GM12873 (cell line): ENCODE results near the gene MIEN1.

Experiments used
- TF ChIP-seq, protein P1 (sequence below): IDR thresholded peaks from 2 replicates; pipeline ENCODE4 v1.5.1; 2012; ENCODE audit warnings: low read depth, mild to moderate bottlenecking, moderate library complexity, low read length, control low read depth; ENCODE audit not compliant: insufficient read depth; ENCODE audit errors: missing control alignments

The MIEN1 gene

DNA sequence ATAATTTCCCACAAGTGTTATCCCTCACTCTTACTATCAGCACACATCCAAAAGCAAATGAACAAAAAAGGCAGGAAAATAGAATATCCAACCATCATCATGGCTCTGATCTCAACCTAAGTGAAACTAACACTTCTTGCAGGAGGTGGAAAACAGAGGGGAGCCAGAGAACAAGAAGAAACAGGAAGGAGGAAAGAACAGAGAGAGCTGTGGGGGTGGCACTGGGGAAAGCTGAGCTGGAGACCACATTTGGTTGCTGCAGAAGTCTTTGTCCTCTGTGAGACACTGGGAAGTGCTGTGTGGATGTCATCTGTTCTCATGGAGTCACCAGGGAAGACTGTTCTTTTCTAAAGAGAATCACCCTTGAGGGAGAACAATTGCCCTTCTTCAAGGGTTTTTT lies 42.1 kb upstream of the MIEN1 start:
- TF ChIP-seq, protein P1, sequence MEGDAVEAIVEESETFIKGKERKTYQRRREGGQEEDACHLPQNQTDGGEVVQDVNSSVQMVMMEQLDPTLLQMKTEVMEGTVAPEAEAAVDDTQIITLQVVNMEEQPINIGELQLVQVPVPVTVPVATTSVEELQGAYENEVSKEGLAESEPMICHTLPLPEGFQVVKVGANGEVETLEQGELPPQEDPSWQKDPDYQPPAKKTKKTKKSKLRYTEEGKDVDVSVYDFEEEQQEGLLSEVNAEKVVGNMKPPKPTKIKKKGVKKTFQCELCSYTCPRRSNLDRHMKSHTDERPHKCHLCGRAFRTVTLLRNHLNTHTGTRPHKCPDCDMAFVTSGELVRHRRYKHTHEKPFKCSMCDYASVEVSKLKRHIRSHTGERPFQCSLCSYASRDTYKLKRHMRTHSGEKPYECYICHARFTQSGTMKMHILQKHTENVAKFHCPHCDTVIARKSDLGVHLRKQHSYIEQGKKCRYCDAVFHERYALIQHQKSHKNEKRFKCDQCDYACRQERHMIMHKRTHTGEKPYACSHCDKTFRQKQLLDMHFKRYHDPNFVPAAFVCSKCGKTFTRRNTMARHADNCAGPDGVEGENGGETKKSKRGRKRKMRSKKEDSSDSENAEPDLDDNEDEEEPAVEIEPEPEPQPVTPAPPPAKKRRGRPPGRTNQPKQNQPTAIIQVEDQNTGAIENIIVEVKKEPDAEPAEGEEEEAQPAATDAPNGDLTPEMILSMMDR = no peak

DNA sequence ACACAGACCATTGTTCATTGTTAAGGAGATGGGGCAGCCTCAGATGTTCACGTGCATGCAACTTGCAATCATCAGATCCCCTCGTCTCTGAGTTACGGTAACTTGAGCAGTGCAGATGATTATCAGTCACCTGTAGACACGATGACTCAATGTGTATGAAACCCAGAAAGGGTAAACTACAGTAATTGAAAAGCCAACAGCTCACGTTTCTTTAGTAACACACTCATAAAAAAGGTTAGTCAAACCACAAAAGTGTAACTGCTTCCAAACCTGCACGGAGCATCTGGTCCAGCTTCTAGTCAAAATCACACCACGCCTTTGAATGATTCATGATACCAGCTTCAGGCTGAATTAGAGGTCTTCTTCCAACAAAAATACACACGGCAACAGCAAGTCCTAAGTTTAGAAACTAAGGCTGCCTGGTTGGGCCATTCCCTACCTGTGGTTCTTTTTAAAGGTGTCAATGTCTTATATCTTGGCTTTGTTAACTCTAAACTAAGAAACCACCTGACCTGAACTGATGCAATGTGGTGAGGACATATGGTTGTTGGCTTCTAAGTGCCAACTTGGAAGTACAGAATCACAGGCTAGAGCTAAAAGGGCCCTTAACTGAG lies 39.7 kb upstream of the MIEN1 start:
- TF ChIP-seq, protein P1 = no peak

DNA sequence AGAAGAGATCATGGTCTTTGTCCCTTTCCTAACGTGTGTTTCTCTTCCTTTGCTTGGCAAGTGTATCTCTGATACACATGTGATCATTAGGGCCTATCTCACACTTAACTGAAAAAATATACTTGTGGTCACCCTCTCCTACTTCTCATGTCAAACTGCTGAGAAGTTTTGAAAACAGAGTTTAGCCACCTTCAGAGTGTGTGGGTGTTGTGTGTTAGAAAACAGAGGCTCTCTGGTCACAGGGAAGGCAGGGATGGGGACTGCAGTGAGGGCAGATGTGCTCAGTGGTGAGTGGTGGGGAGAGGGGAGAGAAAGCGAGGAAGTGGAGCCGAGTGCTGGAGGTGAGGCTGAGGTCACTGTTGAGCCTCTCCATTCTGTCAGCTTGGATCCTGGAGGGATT lies 36.8 kb upstream of the MIEN1 start:
- TF ChIP-seq, protein P1 = no peak

DNA sequence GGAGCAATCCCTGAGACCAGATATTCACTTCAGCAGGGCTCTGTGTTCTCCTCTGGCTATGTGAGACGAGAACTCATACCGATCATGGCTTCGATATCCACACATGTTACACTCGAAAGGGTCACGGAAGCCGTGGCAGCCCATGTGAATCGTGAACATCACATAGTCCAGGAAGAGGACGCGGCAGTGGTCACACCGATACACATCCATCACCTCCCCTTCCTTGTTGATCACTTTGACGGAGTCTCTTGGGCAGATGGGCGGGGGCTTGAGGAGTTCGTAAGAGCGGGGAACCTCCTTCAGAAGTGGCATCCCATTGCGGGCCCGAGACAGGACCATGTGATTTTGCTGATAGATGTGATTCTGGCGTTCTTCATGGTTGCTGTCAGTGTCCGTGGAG lies 35.4 kb upstream of the MIEN1 start:
- TF ChIP-seq, protein P1 = no peak

DNA sequence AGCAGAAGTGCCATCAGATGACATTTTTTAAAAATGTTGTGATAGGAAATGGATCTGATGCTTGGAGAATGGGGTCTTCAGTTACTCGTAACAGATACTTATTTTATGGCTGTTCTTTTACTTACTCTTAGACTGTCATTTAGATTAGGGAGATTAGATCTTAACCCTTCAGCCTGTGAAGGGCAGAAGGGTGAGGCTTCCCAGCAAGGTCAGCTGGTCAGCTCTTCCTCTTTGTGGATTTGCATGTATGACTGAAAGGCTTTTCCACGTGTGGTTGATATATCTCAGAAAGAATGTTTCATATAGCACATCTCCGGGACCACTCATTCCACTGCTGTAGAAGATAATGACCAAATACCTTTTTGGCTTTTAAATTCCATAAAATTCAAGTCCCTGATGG lies 34.8 kb upstream of the MIEN1 start:
- TF ChIP-seq, protein P1 = no peak

DNA sequence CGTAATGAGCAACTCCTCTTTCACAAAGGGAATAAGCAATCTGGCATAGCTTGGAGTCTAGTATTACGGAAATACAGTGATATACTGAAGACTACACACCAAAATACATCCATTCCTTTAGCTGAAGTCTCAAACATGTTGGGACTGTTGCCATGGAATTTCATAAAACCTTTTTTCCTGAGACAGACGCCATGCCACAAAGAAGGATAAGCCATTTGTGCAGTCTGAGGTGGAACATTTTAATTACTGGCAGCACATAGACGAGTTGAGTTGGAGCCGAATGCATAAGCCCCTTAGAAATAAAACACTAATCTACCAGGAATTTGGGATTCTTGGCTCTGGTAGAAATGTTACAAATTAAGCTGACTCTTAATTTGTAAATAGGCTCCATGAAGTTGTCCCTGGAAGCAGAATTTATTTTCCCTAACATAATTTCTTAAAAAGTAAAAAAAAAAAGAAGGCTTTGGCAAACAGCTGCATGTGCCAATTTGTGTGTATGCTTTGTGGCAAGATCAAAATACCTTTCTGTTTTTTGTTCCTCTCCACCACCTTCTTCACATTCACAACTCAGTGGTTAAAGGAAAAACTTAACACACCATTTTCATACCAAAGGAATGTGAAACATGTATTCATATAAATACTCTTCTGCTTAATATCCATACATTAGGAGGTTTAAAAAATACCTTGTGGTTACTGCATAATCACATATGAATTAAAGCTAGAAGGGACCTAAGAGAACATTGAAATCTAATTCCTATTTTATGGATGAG lies 32.9 kb upstream of the MIEN1 start:
- TF ChIP-seq, protein P1 = no peak

DNA sequence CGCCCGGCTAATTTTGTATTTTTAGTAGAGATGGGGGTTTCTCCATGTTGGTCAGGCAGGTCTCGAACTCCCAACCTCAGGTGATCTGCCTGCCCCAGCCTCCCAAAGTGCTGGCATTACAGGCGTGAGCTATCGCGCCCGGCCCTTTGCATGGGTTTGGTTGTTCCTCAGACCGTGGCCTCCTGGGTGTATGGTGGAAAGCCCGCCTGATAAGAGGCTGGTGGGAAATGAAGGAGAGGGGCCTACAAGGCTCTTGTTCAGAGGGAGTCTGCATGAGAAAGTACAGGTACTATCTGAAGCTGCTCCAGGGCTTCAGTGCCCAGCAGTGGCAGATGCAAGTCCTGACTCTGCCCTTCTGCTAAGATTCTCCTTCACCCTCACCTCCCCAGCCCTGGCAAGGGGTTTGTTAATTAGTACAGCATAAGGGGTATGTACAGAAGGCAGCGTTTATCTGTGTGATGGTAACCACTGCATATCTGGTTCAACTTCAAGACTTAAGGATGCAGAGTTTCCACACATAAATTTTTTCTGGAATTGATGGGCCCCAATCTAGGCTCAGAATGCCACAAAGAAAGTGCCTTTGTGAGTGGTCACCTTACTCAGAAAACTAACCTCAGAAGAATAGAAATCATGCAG lies 31.6 kb upstream of the MIEN1 start:
- TF ChIP-seq, protein P1 = no peak
